Mononuclear cell (primary cell): ENCODE data around the gene NUDT14. TPM values are rescaled to one million over a fixed set of nuclear protein-coding genes. Genes with fewer than 3 reads are reported as not detected.

Experiments used
- H3K27me3 ChIP-seq: 2 replicates; pipeline ENCODE4 v1.6.0; 2011; ENCODE audit warnings: low read length, control low read depth; ENCODE audit not compliant: insufficient read depth
- H3K4me1 ChIP-seq: 2 replicates; pipeline ENCODE4 v1.5.1; 2011; ENCODE audit warnings: mild to moderate bottlenecking, low read length, control low read depth; ENCODE audit not compliant: insufficient read depth
- H3K4me3 ChIP-seq: 2 replicates; pipeline ENCODE4 v1.5.1; 2011; ENCODE audit warnings: mild to moderate bottlenecking, low read length, moderate library complexity
- H3K9me3 ChIP-seq: 2 replicates; pipeline ENCODE4 v1.5.1; 2011; ENCODE audit warnings: low read depth, mild to moderate bottlenecking, control low read depth, low read length
- total RNA-seq: library from RNA; depleted of rRNA; stranded (reverse); fragments of >200 nt; gene quantifications from one replicate; pipeline ENCODE4 v1.2.3, GENCODE V29; 2012

Gene NUDT14
- total RNA-seq, 1 donor: 6.3 TPM

DNA sequence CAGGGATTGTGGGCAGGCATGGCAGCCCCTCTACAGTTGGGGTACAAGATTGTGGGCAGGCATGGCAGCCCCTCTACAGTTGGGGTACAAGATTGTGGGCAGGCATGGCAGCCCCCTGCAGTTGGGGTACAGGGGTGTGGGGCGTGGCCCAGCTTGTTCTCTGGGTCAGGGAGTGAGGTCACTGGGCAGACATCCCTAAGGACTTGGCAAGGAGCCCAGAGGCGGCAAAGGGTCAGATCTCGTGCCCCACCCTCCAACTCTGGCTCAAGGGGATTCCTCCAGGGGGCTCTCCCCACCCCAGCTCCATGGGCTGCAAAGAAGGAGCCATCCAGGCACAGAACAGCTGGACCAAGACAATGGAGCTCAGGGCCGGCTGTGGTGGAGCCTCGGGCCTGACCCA lies 25.8 kb upstream of the NUDT14 start:
- Histone ChIP-seq H3K4me3 (no peak overlapping the region), H3K9me3 (no peaks in the 10 kb centered on the region), H3K27me3 (no peaks in the 10 kb centered on the region), H3K4me1 (peaks cover 15% of the 10 kb centered on the region)

DNA sequence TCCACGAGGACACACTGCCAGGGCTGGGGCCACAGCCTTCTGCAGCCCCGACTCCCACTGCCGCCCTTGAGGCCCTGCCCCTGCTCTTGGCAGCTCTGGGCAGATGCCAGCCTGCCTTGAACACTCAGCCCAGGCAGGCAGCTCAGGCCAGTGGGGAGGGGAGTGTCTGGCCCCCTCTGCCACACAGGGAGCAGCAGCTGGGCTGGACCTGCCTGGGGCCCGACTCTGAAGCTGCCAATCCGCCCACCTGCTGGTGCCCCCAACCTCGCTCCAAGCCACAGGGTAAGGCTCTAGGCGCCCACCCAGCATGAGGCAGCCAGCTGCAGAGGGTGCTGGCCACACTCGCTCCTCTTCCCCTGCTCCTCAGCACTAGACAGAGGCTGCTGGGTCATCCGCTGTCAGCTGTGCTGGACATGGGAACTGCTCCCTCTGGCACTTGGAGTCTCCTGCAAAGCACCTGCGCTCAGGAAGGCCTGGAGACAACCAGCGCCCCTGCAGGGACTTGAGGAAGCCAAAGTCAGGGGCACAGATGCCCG lies 24.6 kb upstream of the NUDT14 start:
- no peak overlapping the region for H3K4me3 ChIP-seq
- H3K9me3 ChIP-seq: no peaks in the 10 kb centered on the region
- no peaks in the 10 kb centered on the region for H3K27me3 ChIP-seq
- H3K4me1 ChIP-seq: peaks cover 23% of the 10 kb centered on the region

DNA sequence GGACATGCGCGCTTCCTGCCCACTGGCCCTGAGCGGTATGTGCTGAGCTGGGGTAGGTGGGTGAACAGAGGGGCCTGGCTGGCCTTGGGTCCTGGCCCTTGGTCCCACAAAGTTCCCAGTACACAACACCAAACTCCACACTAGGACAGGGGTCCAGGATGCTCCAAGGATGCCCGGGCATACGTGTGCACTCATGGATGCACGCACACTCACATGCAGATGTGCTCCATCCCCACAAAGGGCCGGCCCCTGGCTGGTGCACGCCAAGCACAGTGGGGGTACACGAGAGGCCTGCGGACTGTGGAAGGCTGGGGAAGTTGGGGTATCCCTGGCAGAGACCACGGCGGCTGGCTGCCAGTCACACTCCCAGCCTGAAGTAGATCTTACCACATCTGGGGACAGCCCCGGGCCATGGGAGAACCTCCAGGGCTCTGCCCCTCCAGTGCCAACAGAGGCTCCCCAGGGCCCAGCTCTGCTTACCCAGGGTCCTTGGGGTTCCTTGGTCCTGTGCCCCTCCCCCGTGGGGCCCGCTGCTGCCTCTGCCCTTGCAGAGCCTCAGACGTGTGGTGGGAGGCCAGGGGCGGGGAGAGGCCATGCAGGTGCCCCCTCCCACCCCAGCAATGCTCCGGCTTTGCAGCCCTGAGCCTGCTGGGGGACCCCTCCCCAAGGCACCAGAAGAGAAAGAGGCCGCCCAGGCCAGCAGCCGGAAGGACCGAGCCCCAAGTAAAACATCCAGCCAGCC lies 24.0 kb upstream of the NUDT14 start:
- Histone ChIP-seq H3K4me1 (peaks cover 23% of the 10 kb centered on the region), H3K9me3 (no peaks in the 10 kb centered on the region), H3K27me3 (no peaks in the 10 kb centered on the region), H3K4me3 (no peak overlapping the region)

DNA sequence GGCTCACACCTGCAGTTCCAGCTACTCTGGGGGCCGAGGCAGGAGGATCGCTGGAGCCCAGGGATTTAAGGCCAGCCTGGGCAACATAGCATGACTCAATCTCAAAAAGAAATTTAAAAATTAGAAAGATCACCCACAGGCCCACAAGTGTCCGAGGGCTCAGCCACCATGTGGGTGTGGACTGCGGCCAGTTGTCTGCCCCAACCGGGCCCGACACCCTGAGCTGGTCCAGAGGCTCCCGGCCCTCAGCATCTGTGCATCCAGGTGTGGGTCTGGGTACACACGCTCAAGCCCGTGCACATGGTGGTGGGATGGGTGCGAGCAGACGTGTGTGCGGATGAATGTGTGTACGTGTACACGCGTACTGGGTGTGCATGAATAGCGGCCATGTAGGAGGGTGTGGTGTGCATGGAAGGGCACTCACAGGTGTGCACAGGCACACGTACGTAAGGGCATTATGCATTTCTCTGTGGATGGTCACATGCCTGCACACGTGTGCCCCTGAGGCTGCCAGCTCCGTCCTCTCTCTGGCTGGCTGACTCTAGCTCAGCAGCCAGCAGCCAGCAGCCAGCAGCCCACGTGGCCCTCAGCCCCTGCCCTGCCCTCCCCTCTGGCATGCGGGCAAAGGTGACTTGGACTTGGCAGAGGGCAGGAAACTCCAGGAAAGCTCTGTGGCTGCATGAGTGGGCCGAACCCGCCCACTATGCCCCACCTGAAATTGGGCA lies 23.3 kb upstream of the NUDT14 start:
- Histone ChIP-seq H3K4me3 (no peak overlapping the region), H3K27me3 (no peaks in the 10 kb centered on the region), H3K4me1 (peaks cover 23% of the 10 kb centered on the region), H3K9me3 (no peaks in the 10 kb centered on the region)

DNA sequence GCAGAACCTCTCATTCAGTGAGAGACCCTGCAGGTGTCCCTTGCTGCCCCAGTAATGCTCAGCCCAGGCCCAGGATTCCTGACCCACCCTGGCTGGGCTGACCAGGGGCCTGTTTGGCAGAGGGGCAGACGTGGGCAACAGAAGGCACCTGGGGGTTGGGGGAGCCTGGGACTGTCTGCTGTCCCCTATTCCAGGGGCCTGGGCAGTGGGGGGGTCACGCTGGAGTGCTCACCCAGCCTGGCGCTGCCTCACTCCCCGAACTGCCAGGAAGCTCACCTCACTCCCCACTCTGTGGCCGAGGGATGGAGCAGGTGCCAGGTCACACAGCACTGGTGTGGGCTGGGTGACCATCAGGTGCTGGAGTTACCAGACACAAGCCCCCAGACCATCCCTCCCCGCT lies 22.6 kb upstream of the NUDT14 start:
- Histone ChIP-seq H3K27me3 (no peaks in the 10 kb centered on the region), H3K4me1 (peaks cover 23% of the 10 kb centered on the region), H3K9me3 (no peaks in the 10 kb centered on the region), H3K4me3 (no peak overlapping the region)

DNA sequence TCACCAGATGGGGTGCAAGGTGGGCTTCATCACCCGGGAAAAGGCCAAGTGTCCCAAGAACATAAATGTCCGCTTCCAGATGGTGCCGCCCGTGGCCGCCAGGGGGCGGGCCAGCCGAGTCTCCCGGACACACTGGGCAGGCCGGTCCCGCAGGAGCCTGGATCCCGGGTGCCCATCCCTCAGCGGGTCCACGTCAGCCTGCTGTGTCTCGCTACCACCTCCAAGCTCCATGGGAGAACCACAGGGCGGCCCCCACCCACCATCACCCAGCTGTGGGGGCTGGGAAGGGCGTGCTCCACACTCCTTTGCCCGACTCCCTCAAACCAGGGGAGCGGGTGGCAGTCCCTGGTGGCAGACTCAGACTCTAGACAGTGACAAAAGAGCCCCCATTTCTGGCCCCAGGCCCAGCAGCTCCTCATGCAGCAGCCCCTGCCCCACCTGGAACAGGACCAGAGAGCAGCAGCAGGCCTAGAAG lies 22.0 kb upstream of the NUDT14 start:
- no peaks in the 10 kb centered on the region for H3K9me3 ChIP-seq
- H3K4me3 ChIP-seq: no peak overlapping the region
- H3K27me3 ChIP-seq: no peaks in the 10 kb centered on the region
- H3K4me1 ChIP-seq: peaks cover 23% of the 10 kb centered on the region

DNA sequence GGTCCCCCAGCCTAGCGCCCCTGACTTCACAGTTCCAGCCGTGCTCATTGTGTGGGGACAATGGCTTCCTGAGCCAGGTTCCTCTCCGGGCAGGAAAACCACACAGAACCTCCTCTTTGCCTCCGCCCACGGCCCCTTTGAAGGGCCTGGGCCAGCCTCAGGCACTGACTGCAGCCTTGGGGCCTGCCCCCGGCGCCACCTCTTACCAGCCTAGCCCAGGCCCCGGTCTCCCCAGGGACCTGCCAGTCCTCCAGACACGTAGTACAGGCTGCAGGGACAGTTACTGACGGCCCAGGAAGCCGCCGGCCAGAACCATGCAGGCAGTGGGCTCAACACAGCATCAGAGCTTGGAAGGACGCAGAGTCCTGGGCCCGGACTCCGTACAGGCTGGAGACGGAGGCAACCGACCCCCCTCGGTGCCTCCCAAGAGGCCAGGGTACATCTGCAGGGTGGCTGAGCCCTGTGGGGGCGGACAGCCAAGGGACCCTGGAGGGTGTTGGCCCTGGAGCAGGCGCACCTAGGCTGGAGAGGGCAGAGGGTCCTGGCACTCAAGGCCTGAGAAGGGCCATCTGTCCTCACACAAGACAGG lies 20.9 kb upstream of the NUDT14 start:
- Histone ChIP-seq H3K27me3 (peaks cover 7% of the 10 kb centered on the region), H3K4me3 (no peak overlapping the region), H3K4me1 (peaks cover 23% of the 10 kb centered on the region), H3K9me3 (no peaks in the 10 kb centered on the region)

DNA sequence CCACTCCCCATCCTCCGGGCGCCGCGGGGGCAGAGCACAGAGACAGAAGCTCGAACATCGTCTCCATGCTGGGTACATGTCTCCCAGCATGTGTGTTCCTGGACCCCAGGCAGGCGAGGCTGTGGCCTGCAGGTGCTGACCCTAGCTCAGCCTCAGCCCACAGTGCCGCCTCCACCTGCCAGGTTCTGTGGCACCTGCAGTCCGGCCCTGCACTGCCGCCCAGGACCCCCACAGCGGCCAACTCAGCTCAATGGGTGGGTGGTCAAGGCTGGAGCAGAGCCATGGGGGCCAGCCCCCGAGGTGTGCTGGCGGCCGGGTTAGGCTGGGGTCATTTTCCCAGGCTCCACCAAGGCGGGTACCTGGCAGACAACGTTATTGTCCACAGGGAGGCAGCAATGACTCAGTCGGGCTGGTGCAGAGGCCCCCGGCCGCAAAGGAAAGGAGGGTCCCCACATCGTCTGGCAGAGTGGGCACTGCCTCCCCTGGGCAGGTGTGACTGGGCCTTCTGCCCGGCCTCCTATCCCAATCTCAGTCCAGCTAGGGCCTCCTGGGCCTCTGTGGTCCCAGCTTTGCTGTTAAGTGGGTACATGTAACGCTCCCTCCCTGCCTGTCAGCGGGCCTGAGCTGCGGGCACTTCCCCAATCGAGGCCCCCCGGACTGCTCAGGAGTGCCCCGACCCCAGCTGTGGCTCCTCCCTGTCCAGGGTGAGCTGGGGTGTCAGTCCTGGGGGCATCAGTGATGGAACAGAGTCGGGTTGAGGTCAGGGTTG lies 20.2 kb upstream of the NUDT14 start:
- Histone ChIP-seq H3K27me3 (peaks cover 9% of the 10 kb centered on the region), H3K4me3 (no peak overlapping the region), H3K4me1 (peaks cover 27% of the 10 kb centered on the region), H3K9me3 (no peaks in the 10 kb centered on the region)

DNA sequence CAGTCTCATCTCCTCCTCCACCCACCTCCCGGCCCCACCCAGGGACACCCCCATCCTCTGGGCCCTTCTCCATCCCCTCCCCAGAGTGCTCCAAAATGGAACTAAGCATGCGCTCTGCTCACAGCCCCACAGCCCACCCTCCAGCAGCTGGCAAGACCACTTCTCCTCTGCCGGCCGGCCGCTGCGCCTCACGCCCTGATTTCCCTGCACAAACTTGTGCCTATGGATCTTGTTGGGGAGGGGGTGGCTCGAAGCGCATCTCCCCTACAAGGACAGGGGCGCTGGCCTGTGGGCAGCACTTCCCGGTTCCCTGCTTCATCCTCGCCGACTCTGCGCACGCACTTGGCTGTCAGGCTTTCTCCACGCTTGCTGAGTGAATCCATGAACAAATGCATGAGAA lies 19.5 kb upstream of the NUDT14 start:
- peaks cover 33% of the 10 kb centered on the region for H3K4me1 ChIP-seq
- no peaks in the 10 kb centered on the region for H3K9me3 ChIP-seq
- H3K4me3 ChIP-seq: no peak overlapping the region
- peaks cover 16% of the 10 kb centered on the region for H3K27me3 ChIP-seq

DNA sequence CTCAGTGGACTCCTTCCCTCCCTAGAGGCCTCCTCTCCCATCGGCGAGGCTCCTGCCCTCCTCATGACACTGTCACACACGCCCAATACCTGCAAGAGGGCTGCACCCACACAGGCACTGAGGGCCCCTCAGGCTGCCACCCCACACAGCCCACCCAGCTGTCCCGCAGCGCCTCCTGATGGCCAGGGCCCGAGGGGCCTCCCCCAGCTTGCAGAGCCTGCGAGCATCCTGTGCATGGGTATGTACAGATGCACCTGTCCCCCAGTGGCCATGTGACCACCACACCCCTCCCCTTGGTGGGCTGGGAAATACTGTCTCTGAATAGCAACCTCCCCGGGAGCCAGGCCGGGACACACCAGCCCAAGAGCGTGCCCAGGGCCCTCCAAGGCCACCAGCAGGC lies 19.0 kb upstream of the NUDT14 start:
- Histone ChIP-seq H3K27me3 (peaks cover 20% of the 10 kb centered on the region), H3K9me3 (no peaks in the 10 kb centered on the region), H3K4me1 (peaks cover 34% of the 10 kb centered on the region)

DNA sequence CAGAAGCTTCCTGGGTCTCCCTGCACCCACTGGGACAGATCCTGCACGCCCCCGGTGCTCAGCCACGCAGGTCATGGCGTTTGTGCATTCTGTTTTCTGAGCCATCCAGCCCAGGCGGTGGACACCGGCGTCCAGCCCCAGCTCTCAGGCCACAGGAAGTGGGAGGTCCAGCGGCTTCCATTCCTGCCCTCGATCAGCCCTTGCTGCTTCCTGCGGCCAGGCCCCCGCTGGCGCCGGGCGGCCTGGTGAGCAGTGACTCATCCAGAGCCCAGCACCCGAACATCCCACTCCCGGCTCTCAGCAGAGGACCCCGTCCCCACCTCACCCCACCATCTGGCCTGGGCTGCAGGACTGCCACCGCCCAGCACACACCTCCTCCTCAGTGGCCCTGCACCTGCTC lies 18.0 kb upstream of the NUDT14 start:
- Histone ChIP-seq H3K27me3 (peaks cover 24% of the 10 kb centered on the region), H3K9me3 (no peaks in the 10 kb centered on the region), H3K4me3 (no peak overlapping the region), H3K4me1 (peaks cover 38% of the 10 kb centered on the region)

More for the DNA sequence above, 19.0 kb upstream of the NUDT14 start:
- no peak overlapping the region for H3K4me3 ChIP-seq

DNA sequence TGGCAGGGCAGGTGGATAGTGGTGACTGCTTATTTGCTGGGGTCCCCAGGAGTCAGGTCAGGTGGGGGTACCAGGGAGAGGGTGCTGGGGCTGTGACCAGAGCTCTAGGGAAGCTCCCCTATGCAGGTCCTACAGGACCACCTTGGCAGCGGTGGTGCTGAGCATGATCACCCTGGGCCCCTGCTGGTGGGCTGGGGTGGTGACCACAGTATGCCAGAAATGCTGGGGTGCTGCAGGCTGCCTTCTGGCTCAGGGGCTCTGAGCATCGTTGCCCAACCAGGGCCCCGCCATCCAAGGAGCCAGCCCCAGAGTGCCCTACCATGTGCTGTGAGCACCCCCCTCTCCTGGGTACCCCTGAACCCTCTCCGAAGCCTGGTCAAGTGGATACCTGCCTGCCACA lies 17.5 kb upstream of the NUDT14 start:
- peaks cover 43% of the 10 kb centered on the region for H3K4me1 ChIP-seq
- peaks cover 25% of the 10 kb centered on the region for H3K27me3 ChIP-seq

DNA sequence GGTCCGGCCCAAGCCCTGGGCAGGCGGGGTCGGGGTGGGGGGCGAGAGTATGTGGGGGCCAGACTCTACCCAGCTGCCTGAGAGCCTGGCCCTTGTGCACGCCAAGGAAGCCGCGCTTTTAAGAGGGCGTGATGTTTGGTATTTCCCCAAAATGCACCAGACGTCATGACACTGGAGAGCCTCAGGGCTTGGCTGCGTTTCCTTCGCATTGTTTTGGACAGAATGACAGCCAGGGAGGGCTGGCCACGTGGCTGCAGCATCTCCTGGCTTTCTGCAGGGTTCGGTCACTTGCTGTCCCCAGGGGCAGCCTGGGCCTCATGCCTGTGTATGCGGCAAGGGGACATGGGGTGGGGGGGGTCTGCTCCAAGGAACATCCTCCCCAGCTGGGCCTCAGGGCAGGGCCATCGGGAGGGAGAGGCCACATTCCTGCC lies 16.1 kb upstream of the NUDT14 start:
- H3K4me3 ChIP-seq: no peak overlapping the region
- peaks cover 41% of the 10 kb centered on the region for H3K4me1 ChIP-seq
- H3K27me3 ChIP-seq: peaks cover 28% of the 10 kb centered on the region
- no peaks in the 10 kb centered on the region for H3K9me3 ChIP-seq

More for the DNA sequence above, 17.5 kb upstream of the NUDT14 start:
- Histone ChIP-seq H3K9me3 (no peaks in the 10 kb centered on the region), H3K4me3 (no peak overlapping the region)

DNA sequence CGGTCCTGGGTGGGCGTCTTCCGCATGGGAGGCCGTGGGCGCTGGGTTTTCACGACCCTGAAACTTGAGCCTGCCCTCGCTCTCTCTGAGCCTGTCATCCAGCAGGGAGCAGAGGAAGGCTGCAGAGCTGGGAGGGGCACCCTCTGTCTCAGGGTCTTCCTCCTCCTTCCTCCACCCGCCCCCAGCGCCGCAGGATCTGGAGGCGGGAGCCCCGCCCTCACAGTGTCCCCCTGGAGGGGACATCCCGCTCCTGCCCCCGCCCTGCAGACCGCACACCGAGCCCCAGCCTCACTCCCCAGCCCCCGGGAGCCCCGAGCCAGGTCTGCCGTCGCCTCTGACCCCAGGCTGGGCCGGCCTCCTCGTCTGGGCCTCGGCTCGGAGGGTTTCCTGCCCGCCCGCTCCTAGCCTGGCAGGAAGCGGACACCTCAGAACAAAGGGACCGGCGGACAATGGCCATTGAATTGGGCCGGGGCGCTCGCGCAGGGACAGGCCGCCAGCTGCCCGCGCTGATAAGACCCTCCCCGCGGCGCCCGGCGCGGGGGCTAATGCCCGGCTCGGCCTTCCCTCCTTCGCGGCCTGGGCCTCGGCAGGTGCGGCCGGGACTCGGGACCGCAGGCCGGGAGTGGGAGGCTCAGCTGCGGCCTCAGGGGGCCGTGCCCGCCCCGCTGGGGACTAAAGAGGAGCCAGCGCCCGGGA lies 15.3 kb upstream of the NUDT14 start:
- Histone ChIP-seq H3K9me3 (no peaks in the 10 kb centered on the region), H3K27me3 (peaks cover 28% of the 10 kb centered on the region), H3K4me1 (peaks cover 33% of the 10 kb centered on the region), H3K4me3 (no peak overlapping the region)
